ENCODE results near the gene FBXL22.

GRCh38 chr15:63605036-63605435 lies 7.8 kb downstream of the FBXL22 start:
- TF ChIP-seq CTCF (IDR thresholded peaks at IDR 0.05) (no peak), POLR2A (IDR thresholded peaks at IDR 0.05) (no peak)

Measured in adrenal gland (tissue), 5 donors.